GM12801 (cell line): ENCODE measurements around the gene FRMD7.

Source experiments
- TF ChIP-seq, protein P1 (sequence below): IDR thresholded peaks from one replicate; pipeline ENCODE4 v1.5.1; 2011; ENCODE audit warnings: control low read depth; ENCODE audit not compliant: insufficient read length; ENCODE audit errors: extremely low read depth

Gene FRMD7

DNA sequence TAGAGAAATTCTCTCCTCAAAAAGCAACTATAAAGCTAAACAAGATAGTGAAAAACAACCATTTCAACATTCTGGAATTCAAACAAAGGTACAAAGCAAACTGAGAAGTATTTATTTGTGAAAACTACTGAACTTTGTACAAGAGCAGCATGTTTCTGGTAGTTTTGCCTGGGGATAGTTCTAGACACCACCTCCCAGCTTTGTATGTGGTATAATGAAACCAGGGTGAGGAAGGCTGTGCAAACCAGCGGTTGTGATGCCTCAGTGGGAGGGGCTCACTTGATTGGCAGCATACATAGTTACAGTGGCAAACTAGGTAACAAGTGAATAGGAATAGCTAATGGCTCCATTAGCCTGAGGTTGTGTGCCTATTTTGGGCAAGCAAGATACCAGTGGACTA, 18.6 kb upstream of the FRMD7 start:
- TF ChIP-seq, protein P1, sequence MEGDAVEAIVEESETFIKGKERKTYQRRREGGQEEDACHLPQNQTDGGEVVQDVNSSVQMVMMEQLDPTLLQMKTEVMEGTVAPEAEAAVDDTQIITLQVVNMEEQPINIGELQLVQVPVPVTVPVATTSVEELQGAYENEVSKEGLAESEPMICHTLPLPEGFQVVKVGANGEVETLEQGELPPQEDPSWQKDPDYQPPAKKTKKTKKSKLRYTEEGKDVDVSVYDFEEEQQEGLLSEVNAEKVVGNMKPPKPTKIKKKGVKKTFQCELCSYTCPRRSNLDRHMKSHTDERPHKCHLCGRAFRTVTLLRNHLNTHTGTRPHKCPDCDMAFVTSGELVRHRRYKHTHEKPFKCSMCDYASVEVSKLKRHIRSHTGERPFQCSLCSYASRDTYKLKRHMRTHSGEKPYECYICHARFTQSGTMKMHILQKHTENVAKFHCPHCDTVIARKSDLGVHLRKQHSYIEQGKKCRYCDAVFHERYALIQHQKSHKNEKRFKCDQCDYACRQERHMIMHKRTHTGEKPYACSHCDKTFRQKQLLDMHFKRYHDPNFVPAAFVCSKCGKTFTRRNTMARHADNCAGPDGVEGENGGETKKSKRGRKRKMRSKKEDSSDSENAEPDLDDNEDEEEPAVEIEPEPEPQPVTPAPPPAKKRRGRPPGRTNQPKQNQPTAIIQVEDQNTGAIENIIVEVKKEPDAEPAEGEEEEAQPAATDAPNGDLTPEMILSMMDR, result no peak

DNA sequence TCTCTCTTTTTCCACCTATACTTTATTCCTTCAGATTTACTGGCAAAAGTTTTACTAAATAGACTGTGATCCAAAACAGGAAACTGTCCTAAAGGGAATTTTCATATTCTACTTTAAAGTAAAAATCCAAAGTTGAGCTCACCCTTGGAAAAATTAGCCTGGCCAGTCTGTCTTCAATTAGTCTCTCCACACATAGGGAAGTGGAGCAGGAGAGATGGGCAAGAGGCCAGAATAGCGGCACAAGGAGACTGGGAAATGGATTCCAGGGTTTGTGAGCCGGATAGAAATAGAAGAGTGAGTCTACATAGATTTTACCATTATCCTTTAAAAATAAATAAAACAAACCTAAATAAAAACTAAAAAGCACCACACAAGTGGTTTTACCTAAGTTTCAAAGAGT, 16.2 kb upstream of the FRMD7 start:
- TF ChIP-seq, protein P1, result no peak

DNA sequence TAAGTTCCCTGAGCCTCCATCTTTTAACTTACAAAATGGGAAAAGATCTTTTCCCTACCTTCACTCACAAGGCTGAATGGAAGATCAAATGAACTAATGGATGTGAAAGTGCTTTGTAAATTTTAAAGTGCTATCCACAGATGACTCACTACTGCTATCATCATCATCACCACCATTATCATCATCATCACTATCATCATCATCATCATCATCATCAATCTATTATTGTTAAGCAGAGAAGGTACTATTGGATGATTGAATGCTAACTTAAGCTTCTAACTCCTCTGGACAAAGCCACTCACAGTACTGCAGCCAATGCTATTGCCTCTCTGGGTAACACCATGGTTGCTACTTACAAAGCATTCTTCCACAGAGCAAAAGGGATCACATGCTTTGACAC, 1.9 kb downstream of the FRMD7 start:
- TF ChIP-seq, protein P1, result no peak

DNA sequence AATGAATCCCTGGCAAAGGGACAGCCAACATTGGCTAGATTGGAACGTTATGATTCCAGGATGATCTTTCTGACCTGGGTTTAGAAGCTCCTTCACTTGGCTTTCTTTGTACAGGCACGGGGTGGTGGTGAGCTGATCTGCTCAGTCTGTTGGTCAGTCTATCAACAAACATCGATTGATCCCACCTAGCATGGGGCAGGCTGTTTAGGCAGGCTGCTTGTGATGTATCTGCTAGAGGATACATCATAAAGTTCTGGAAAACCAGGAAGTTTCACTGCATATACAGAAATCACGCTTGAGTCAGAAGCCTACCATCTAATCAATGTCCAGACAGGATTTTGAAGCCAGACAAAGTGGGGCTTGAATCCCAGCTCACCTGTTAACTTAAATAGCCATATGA, 6.9 kb downstream of the FRMD7 start:
- TF ChIP-seq, protein P1, result no peak

DNA sequence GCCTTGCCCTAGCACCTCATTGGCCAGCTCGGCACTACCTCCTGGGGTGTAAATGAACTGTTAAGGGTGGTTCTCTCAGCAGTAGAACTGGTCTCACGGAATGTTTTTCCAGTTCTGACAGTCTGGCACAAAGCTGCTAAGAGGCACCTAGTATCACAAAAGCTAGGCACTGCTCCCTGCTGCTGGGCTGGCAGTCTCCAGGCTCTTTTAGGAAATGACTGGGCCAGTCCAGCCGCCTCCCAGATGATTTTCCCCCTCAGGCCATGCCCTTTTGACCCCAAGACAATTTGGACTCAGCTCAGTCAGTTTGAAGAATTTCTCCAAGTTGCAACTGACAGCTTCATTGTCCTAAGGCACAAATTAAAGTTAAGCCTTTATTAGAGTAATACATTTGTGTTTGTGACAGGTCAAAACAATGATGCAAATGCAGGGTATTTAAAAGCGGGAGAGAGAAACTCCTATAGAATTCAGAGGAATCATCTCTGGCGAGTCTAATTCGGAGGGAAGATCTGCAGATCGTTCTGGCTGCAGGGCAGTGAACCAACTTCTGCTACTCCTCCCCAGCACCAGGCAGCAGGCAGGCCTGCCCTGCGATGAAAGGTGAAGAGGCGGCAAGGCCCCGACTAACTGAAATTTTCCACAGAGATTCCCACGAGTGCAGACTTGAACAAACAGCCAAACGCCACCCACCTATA, 7.9 kb downstream of the FRMD7 start:
- TF ChIP-seq, protein P1, result no peak

DNA sequence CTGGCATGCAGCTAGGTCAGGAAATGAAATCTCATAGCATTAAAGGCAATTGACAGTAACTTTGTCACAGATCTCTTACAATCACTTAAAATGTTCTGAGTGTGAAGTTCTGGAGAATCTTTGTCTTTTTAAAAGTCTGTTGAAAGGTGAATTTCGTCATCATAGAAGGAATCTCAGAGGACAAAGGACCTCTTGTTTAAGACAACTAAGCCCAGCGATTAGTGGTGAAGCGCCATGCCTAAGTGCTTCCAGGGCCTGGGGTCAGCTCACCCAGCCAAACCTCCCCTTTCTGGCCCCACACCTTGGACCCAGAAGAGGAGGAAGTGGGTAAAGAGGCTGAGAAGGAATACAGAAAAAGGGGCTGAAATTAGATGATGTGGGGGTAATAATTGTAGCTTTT, 8.5 kb downstream of the FRMD7 start:
- TF ChIP-seq, protein P1, result no peak

DNA sequence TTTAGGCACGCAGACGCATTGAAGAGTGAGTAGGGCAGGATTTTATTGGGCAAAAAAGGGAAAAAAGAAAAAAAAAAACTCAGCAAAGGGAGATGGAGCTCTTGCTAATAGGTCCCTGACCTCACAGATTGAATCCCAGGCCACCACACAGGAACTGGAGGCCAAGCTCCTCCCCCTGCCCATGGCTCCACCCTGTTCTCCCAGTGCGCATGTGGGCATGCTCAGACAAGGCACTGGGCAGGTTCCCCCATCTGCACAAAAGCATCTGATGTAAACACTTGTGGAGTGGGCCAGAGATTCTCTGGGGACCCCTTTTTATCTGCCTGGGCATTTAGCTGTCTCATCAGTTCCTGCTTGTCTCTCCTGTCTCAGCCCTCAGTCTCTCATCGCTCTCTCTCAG, 9.5 kb downstream of the FRMD7 start:
- TF ChIP-seq, protein P1, result no peak
